Measurements from ENCODE around the gene GRAMD4. TPM values are rescaled to one million over a fixed set of nuclear protein-coding genes. Genes with fewer than 3 reads are reported as not detected.

The GRAMD4 gene
- total RNA-seq, 1 experiment from 2014 or later = 25.3 TPM

- no peaks in the 10 kb centered on the region for H3F3A ChIP-seq (ENCODE audit: low read length, unreplicated experiment)
- POLR2A ChIA-PET (ENCODE audit: unreplicated experiment) = no interaction called here
- H3K9me3 ChIP-seq (ENCODE audit: low read length) = no peaks in the 10 kb centered on the region
- H3K27me3 ChIP-seq (ENCODE audit: low read length) = no peaks in the 10 kb centered on the region
- CTCF ChIA-PET = no interaction called here
- no peaks in the 10 kb centered on the region for H3K9me2 ChIP-seq (replicated peaks; ENCODE audit: low read length)
- BruUV-seq (replicated peaks) = no TSS peak
- H3K4me2 ChIP-seq (ENCODE audit: low read length) = no peak overlapping the region
- no peak overlapping the region for H3K4me3 ChIP-seq (ENCODE audit: low read length)
- DNase-seq (no peak), ATAC-seq (no peak)
- intact Hi-C loops (cut with micrococcal nuclease) = no loop called here
- no peaks in the 10 kb centered on the region for H3K4me1 ChIP-seq (ENCODE audit: insufficient read depth, low read length)
- H3K27ac ChIP-seq (ENCODE audit: low read length) = no peak overlapping the region
- H3K9ac ChIP-seq (ENCODE audit: low read length) = no peak overlapping the region
- H3K36me3 ChIP-seq (ENCODE audit: low read depth, low read length) = no peaks in the 10 kb centered on the region
- H4K20me1 ChIP-seq (ENCODE audit: low read length) = no peaks in the 10 kb centered on the region
- no peak for TF ChIP-seq EZH2phosphoT487 (IDR thresholded peaks at IDR 0.05; ENCODE audit: borderline replicate concordance, low read length)
- no peak for TF ChIP-seq CTCF (conservative IDR thresholded peaks at IDR 0.05; ENCODE audit: low read depth, low read length)
- no peak for TF ChIP-seq EZH2 (IDR thresholded peaks at IDR 0.05; ENCODE audit: low read length, unreplicated experiment)
- H3K79me2 ChIP-seq (ENCODE audit: low read length) = no peaks in the 10 kb centered on the region
- H2AFZ ChIP-seq (ENCODE audit: low read length) = no peak overlapping the region
These were observed 83.2 kb downstream of the GRAMD4 start for GRCh38 chr22:46703171-46703995.

- H3K27ac ChIP-seq (ENCODE audit: low read length) = no peak overlapping the region
- H3K79me2 ChIP-seq (ENCODE audit: low read length) = no peaks in the 10 kb centered on the region
- H3K9me2 ChIP-seq (replicated peaks; ENCODE audit: low read length) = no peaks in the 10 kb centered on the region
- H3K4me3 ChIP-seq (ENCODE audit: low read length) = no peak overlapping the region
- H4K20me1 ChIP-seq (ENCODE audit: low read length) = no peaks in the 10 kb centered on the region
- ATAC-seq (no peak), DNase-seq (no peak)
- no peak overlapping the region for H2AFZ ChIP-seq (ENCODE audit: low read length)
- H3K4me1 ChIP-seq (ENCODE audit: insufficient read depth, low read length) = no peaks in the 10 kb centered on the region
- POLR2A ChIA-PET (ENCODE audit: unreplicated experiment) = no interaction called here
- no peak overlapping the region for H3K9ac ChIP-seq (ENCODE audit: low read length)
- TF ChIP-seq EZH2phosphoT487 (IDR thresholded peaks at IDR 0.05; ENCODE audit: borderline replicate concordance, low read length) (no peak), EZH2 (IDR thresholded peaks at IDR 0.05; ENCODE audit: low read length, unreplicated experiment) (no peak)
- CTCF ChIA-PET = no interaction called here
- no peaks in the 10 kb centered on the region for H3F3A ChIP-seq (ENCODE audit: low read length, unreplicated experiment)
- no peaks in the 10 kb centered on the region for H3K9me3 ChIP-seq (ENCODE audit: low read length)
- no peaks in the 10 kb centered on the region for H3K36me3 ChIP-seq (ENCODE audit: low read depth, low read length)
- intact Hi-C loops (cut with micrococcal nuclease) = no loop called here
- H3K4me2 ChIP-seq (ENCODE audit: low read length) = no peak overlapping the region
- no TSS peak for BruUV-seq (replicated peaks)
- no peaks in the 10 kb centered on the region for H3K27me3 ChIP-seq (ENCODE audit: low read length)
These were observed 83.8 kb downstream of the GRAMD4 start for GRCh38 chr22:46703996-46704370.

- intact Hi-C loops (cut with micrococcal nuclease) = no loop called here
These were observed 85.9 kb downstream of the GRAMD4 start for GRCh38 chr22:46706060-46706459.

More at GRCh38 chr22:46706060-46706459, 85.9 kb downstream of the GRAMD4 start:
- ChIA-PET POLR2A (ENCODE audit: unreplicated experiment) (no interaction called here), CTCF (no interaction called here)
- H3K9ac ChIP-seq (ENCODE audit: low read length) = no peak overlapping the region
- BruUV-seq (replicated peaks) = no TSS peak
- H3K9me3 ChIP-seq (ENCODE audit: low read length) = no peaks in the 10 kb centered on the region
- no peaks in the 10 kb centered on the region for H3K79me2 ChIP-seq (ENCODE audit: low read length)
- DNase-seq (no peak), ATAC-seq (no peak)
- no peak overlapping the region for H3K27ac ChIP-seq (ENCODE audit: low read length)
- no peaks in the 10 kb centered on the region for H3K36me3 ChIP-seq (ENCODE audit: low read depth, low read length)
- no peaks in the 10 kb centered on the region for H3K27me3 ChIP-seq (ENCODE audit: low read length)
- no peak overlapping the region for H3K4me3 ChIP-seq (ENCODE audit: low read length)
- no peaks in the 10 kb centered on the region for H4K20me1 ChIP-seq (ENCODE audit: low read length)
- no peak overlapping the region for H3K4me2 ChIP-seq (ENCODE audit: low read length)
- no peaks in the 10 kb centered on the region for H3K9me2 ChIP-seq (replicated peaks; ENCODE audit: low read length)
- H3K4me1 ChIP-seq (ENCODE audit: insufficient read depth, low read length) = no peaks in the 10 kb centered on the region
- no peak for TF ChIP-seq EZH2phosphoT487 (IDR thresholded peaks at IDR 0.05; ENCODE audit: borderline replicate concordance, low read length)
- TF ChIP-seq CTCF (conservative IDR thresholded peaks at IDR 0.05; ENCODE audit: low read depth, low read length) = no peak
- TF ChIP-seq EZH2 (IDR thresholded peaks at IDR 0.05; ENCODE audit: low read length, unreplicated experiment) = no peak
- no peaks in the 10 kb centered on the region for H3F3A ChIP-seq (ENCODE audit: low read length, unreplicated experiment)
- no peak overlapping the region for H2AFZ ChIP-seq (ENCODE audit: low read length)
